Psoas muscle (tissue), 8 donors: ENCODE data around the gene S100A11. TPM values are rescaled to one million over a fixed set of nuclear protein-coding genes. Genes with fewer than 3 reads are reported as not detected.
A peak's percentile ranks its signal among the peaks of the same experiment; 100 is the strongest.

Experiments used
- ATAC-seq, 4 donors: fragments of 200-7000 bp; cut with Tn5 transposase; one replicate each; pipeline ENCODE4 v1.9.1; 2020; ENCODE audit warnings: moderate library complexity in 3 of 4, mild to moderate bottlenecking in 2 of 4
- DNase-seq, 2 donors: peaks; one replicate each; pipeline ENCODE4 v3.0.0-alpha.2; 2020
- H3K27ac ChIP-seq: fragments of 200-600 bp; one replicate; pipeline ENCODE4 v1.8.0; 2022
- H3K27me3 ChIP-seq, 3 donors: fragments of 200-600 bp in 1 of 3; one replicate each; pipeline versions ENCODE4 v1.6.1 to v1.8.0; 2013 to 2022; ENCODE audit warnings: low read length in 2 of 3, mild to moderate bottlenecking in 2 of 3, moderate library complexity in 1 of 3; ENCODE audit not compliant: insufficient read depth in 3 of 3
- H3K36me3 ChIP-seq, 2 donors: fragments of 200-600 bp in 1 of 2; one replicate each; pipeline versions ENCODE4 v1.6.1 to v1.8.0; 2013 to 2022; ENCODE audit warnings: low read depth in 1 of 2, mild to moderate bottlenecking in 1 of 2, moderate library complexity in 1 of 2; ENCODE audit not compliant: insufficient read depth in 1 of 2
- H3K4me1 ChIP-seq: fragments of 200-600 bp; one replicate; pipeline ENCODE4 v1.8.0; 2022
- H3K4me3 ChIP-seq: fragments of 200-600 bp; one replicate; pipeline ENCODE4 v1.8.0; 2022; ENCODE audit warnings: mild to moderate bottlenecking
- H3K9me3 ChIP-seq: fragments of 200-600 bp; one replicate; pipeline ENCODE4 v1.8.0; 2022
- WGBS, 3 donors: extraction: QIAGEN DNeasy Blood & Tissue Kit; methylation state at CpG; one replicate each; pipeline versions ENCODE4 v1.1.6 to v1.1.7; 2013; 5-methylcytosine and 5-hydroxymethylcytosine counted together
- intact Hi-C, 2 donors: fragments of 100-400 bp; cut with DNase I; formaldehyde crosslinking; loops; one replicate each; pipeline versions ENCODE4 v1.11.0 to v1.14.2; 2022
- polyA plus RNA-seq, 3 donors: library from polyadenylated mRNA; stranded (reverse); fragments of 200-250 nt; gene quantifications; one replicate each; pipeline ENCODE4 v1.2.3, GENCODE V29; 2013
- total RNA-seq, 4 donors: library from RNA; stranded (reverse); fragmentation: NEBNext Ultra II Directional in 2 of 4; extraction: Animal tissue kit (Norgen Biotek cat#: 25700) in 2 of 4; gene quantifications; one replicate each; pipeline versions ENCODE4 v1.2.1 to v1.2.4, GENCODE V29; 2021 to 2023
- TF ChIP-seq, protein P1 (sequence below): fragments of 200-600 bp; IDR thresholded peaks from one replicate; pipeline ENCODE4 v1.8.0; 2022; ENCODE audit warnings: antibody characterized with exemption
- donor health status: healthy with polysubstance abuse.
- donor health status: DM: no; HTN: no; CAD: no; lungs with moderate emphysema.
- donor health status: Bipolar disorder and iron deficiency.
- donor health status: healthy.
- donor health status: DM: yes; HTN: yes; CAD: no.
- donor health status: DM: no; HTN: no; CAD: no.
- donor health status: DM: no; HTN: no; CAD: no.
- donor health status: DM: yes; HTN: yes; CAD: no.

Gene S100A11
- total and polyA plus RNA-seq, 7 donors, result 36.7 to 500 (median 61.2) TPM

DNA sequence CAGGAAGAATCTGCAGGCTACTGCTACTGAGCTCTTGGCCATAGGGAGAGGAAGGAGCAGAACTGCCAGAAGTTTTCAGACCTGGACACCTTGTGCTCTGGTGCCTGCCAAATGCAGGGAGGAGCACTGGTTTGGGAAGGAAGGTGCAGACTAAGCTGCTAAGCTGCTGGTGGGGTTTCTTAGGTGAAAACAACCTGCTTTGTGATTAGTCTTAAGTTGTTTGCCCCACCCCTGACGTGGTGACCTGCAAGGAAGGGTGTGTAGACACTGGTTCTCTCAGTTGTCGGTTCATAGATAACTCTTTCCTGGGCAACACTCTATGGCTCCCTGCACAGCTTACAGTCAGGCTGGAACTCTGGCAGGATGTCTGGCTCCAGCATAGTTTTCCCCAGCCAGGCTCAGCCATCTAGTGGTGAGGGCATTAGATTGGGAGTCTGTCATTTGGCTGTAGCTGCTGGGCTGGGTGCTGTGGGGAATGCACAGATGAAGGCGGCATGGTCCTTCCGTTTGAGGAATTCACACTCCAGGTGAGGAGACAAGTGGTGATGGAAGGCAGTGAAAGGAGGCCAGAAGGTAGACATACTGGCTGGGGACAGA lies 32.9 kb downstream of the S100A11 start:
- Histone ChIP-seq H3K4me1 (peaks cover 3% of the 10 kb centered on the region), H3K27me3 (peaks cover 0 to 14% (median 0%) of the 10 kb centered on the region in 3 donors), H3K9me3 (no peaks in the 10 kb centered on the region), H3K36me3 (no peaks in the 10 kb centered on the region), H3K27ac (no peak overlapping the region), H3K4me3 (no peak overlapping the region)
- 60 to 67% (median 63%) methylated on average over 4 of the region's 4 CpGs for WGBS, 3 donors
- DNase-seq (no peak), ATAC-seq (no peak)
- intact Hi-C loops, result no loop called here
- TF ChIP-seq, protein P1, sequence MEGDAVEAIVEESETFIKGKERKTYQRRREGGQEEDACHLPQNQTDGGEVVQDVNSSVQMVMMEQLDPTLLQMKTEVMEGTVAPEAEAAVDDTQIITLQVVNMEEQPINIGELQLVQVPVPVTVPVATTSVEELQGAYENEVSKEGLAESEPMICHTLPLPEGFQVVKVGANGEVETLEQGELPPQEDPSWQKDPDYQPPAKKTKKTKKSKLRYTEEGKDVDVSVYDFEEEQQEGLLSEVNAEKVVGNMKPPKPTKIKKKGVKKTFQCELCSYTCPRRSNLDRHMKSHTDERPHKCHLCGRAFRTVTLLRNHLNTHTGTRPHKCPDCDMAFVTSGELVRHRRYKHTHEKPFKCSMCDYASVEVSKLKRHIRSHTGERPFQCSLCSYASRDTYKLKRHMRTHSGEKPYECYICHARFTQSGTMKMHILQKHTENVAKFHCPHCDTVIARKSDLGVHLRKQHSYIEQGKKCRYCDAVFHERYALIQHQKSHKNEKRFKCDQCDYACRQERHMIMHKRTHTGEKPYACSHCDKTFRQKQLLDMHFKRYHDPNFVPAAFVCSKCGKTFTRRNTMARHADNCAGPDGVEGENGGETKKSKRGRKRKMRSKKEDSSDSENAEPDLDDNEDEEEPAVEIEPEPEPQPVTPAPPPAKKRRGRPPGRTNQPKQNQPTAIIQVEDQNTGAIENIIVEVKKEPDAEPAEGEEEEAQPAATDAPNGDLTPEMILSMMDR, result no peak

DNA sequence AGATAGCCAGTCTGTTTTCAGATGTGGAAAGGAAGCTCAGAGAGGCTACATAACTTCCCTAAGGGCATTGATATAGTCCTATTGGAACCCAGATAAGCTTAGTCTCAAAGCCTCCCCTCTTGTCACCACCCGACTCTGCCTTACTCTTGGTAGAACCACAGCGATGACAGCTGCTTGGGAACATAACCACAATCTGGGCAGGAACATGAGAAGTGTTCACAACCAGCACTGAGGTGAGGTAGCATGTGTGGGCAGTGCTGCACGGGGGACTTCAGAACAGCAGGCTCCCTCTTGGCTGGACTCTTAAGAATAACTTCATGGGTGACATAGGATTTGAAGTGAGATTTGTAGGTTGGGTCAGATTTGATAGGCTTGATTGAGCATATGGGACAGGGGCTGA lies 33.8 kb downstream of the S100A11 start:
- Histone ChIP-seq H3K27me3 (peaks cover 0 to 15% (median 0%) of the 10 kb centered on the region in 3 donors), H3K36me3 (no peaks in the 10 kb centered on the region), H3K27ac (no peak overlapping the region), H3K4me1 (peaks cover 3% of the 10 kb centered on the region), H3K4me3 (no peak overlapping the region), H3K9me3 (no peaks in the 10 kb centered on the region)
- ATAC-seq (no peak), DNase-seq (no peak)
- TF ChIP-seq, protein P1, result no peak
- WGBS, 3 donors, result 38 to 67% (median 43%) methylated on average over 3 of the region's 3 CpGs
- intact Hi-C loops, result no loop called here

DNA sequence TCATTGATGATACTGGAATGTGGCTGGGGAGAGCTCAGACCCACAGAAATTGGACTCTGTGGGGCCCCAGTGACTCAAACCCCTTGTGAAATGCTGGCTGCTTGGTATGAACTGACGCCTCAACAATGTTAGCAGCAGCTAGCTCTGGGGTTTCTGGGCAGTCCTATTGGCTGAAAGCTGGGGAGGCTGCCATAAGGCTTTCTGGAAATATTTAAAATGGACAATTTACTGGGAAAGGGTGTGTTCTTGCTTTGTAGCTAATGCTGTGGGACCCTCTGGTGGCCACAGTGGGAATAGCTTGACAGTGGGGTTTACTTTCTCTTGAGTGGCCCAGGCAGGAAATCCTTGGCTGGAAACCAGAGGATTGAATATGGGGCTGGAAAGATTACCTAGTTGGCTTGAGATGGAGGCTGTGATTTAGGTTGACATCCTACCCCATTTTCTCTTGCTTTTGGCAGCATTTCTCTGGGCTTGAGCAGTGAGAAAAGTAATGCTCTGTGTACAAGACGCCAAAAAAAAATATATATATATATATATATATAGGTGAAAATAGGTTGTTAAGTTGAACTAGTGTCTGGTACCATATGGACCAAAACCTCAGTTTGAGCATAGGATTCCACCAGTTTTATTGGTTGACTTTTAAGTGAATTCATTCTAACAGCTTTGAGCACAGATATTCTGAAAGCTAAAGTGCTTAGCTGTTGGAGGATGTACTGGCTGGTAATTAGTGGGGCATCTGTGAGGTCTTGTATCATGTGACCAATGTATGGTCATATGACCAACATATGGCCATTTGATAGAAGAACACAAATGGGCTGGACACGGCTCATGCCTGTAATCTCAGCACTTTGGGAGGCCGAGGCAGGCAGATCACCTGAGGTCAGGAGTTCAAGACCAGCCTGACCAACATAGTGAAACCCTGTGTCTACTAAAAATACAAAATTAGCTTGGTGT lies 34.9 kb downstream of the S100A11 start:
- peak; percentile 74 to 87 (median 76) for ATAC-seq
- peak overlapping the region; percentile 18 for H3K27ac ChIP-seq
- H3K9me3 ChIP-seq, result no peaks in the 10 kb centered on the region
- no peak overlapping the region for H3K4me3 ChIP-seq
- peaks cover 3% of the 10 kb centered on the region for H3K4me1 ChIP-seq
- WGBS, 3 donors, result 64 to 74% (median 67%) methylated on average over 4 of the region's 4 CpGs
- H3K27me3 ChIP-seq, result peaks cover 0 to 14% (median 0%) of the 10 kb centered on the region in 3 donors
- DNase-seq, result peak; percentile 88 to 89
- no peaks in the 10 kb centered on the region for H3K36me3 ChIP-seq
- TF ChIP-seq, protein P1, result peak; percentile 88
- intact Hi-C loops, result loop anchor here in 1 of 2 donors (2.0 kb wide), 2 partner anchors 33 to 67 kb away; no protein-coding TSS in a partner anchor

DNA sequence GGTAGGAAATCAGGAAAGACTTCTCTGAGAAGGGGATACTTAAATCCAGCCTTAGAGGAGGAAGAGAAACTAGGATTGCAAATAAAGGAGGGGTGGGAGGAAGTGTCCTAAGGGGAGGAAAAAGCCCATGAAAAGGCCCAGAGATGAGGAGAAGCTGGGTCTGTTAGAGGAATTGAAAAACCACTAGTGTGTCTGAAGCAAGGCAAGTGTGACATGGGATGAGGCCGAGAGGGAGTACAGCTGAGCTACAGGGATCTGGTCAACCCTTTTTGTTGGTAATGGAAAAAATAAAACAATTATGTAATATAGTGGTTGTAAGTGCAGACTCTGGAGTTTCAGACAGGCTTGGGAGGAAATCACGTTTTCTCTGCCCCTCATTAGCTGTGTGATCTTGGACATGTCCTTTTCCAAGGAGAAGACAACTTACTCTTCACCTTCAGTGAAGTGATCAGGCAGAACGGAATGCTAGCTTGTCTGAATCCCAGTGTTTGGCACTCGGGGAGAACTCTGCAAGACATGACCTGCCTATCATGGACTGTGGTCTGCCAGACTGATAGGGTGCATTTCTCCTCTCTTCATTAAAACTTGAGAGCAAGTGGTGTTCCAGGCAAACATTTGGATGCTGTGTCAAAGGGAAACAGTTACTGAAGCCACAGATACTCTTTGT lies 35.7 kb downstream of the S100A11 start:
- WGBS, 3 donors, result 49 to 73% (median 65%) methylated on average over 4 of the region's 4 CpGs
- Histone ChIP-seq H3K9me3 (no peaks in the 10 kb centered on the region), H3K27me3 (peaks cover 0 to 5% (median 0%) of the 10 kb centered on the region in 3 donors), H3K27ac (peak overlapping the region; percentile 18), H3K36me3 (no peaks in the 10 kb centered on the region), H3K4me3 (no peak overlapping the region), H3K4me1 (peaks cover 3% of the 10 kb centered on the region)
- intact Hi-C loops, result loop anchor here in 1 of 2 donors (2.0 kb wide), 2 partner anchors 32 to 66 kb away; no protein-coding TSS in a partner anchor
- TF ChIP-seq, protein P1, result no peak
- DNase-seq (no peak), ATAC-seq (peak in 2 of 4 donors; percentile 16 to 43)
